LNCaP clone FGC (cell line): ENCODE results near the gene RAB10.
"Not testable (repeated sequence)": the region's sequence is repeated elsewhere in the genome, so short reads cannot be mapped to it uniquely, and the experiment has no call there.

ENCODE experiments used
- DNase-seq: peaks from one replicate; pipeline ENCODE4 v3.0.0-alpha.2; 2011; ENCODE audit warnings: low read depth
- H3K4me3 ChIP-seq: 2 replicates; pipeline ENCODE4 v1.5.1; 2011; ENCODE audit warnings: mild to moderate bottlenecking, low read depth, low read length, control low read depth
- CTCF ChIP-seq: IDR thresholded peaks from 2 replicates; pipeline ENCODE4 v1.5.1; 2012; ENCODE audit warnings: mild to moderate bottlenecking; ENCODE audit not compliant: control insufficient read depth, insufficient read depth; ENCODE audit errors: extremely low read depth

The RAB10 gene

GRCh38 chr2:26081556-26081955 is 47.7 kb downstream of the RAB10 start:
- H3K4me3 ChIP-seq = no peak overlapping the region
- no peak for DNase-seq
- no peak for TF ChIP-seq CTCF

- no peak for TF ChIP-seq CTCF
- no peak overlapping the region for H3K4me3 ChIP-seq
- DNase-seq = no peak
These were observed 52.3 kb downstream of the RAB10 start for GRCh38 chr2:26086155-26086637.

GRCh38 chr2:26086779-26087178 is 52.9 kb downstream of the RAB10 start:
- no peak for DNase-seq
- no peak overlapping the region for H3K4me3 ChIP-seq
- no peak for TF ChIP-seq CTCF

- H3K4me3 ChIP-seq = no peak overlapping the region
- DNase-seq = no peak
- peak; percentile 70 for TF ChIP-seq CTCF
These were observed 54.3 kb downstream of the RAB10 start for GRCh38 chr2:26088038-26088643.

GRCh38 chr2:26088931-26089330 is 55.0 kb downstream of the RAB10 start:
- not testable (repeated sequence) for H3K4me3 ChIP-seq, DNase-seq

GRCh38 chr2:26089337-26089736 is 55.5 kb downstream of the RAB10 start:
- DNase-seq = no peak
- no peak overlapping the region for H3K4me3 ChIP-seq
- TF ChIP-seq CTCF = no peak

- no peak for DNase-seq
- H3K4me3 ChIP-seq = no peak overlapping the region
- TF ChIP-seq CTCF = no peak
These were observed 61.9 kb downstream of the RAB10 start for GRCh38 chr2:26095758-26096157.
